GM21515 (cell line): ENCODE results near the gene RRP1.
"Not testable (repeated sequence)": the region's sequence is repeated elsewhere in the genome, so short reads cannot be mapped to it uniquely, and the experiment has no call there.

ENCODE experiments used
- ATAC-seq: cut with Tn5 transposase; IDR thresholded peaks from one replicate; pipeline ENCODE4 v1.9.1; 2021; ENCODE audit not compliant: unreplicated experiment

Gene RRP1

DNA sequence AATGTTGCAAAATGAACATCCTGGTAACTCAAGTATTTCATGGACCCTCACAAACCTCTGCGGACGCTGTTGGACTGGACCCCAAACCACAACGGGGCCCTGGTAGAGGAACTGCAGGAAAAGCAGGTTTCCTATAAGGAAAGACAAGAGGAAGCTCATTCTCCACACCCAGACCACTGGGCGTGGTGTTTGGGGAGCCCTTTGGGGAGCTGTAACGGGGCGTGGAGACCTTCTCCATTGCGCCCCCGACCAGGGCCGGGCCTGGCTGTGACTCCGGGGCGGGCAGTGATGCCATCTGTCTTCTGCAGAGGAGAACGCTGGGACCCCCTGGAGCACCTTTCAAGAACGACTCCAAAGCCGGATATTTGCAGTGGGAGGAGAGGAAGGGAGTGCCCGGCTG, 45.7 kb downstream of the RRP1 start:
- no peak for ATAC-seq

DNA sequence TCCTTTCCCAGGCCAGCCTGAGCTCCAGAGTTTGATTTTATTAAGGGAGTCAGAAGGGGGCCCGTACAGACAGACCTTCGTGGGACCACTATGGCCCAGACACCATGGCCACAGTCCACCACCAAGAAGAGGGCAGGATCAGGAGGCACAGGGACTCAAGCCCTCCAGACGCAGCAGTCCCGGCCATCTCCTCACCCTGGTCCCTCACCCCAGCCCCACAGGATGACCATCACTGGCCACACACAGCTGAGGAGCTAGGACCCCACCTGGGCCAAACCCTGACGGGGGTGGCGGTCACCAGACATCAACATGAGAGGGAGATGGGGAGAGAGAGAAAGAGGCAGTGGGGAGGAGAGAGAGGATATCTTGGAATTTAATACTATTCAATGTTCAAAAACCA, 46.5 kb downstream of the RRP1 start:
- ATAC-seq, result no peak

- no peak for ATAC-seq
These were observed 47.2 kb downstream of the RRP1 start for GRCh38 chr21:43836616-43837015.

DNA sequence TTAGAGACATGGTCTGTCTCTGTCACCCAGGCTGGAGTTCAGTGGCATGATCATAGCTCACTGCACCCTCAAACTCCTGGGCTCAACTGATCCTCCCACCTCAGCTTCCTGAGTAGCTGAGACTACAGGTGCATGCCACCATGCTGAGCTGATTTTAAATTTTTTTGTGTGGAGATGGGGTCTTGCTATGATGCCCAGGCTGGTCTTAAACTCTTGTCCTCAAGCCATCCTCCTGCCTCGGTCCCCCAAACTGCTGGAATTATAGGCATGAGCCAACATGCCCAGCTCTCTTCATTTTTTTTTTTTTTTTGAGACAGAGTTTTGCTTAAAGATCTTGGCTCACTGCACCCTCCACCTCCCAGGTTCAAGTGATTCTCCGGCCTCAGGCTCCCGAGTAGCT, 50.9 kb downstream of the RRP1 start:
- no peak for ATAC-seq

DNA sequence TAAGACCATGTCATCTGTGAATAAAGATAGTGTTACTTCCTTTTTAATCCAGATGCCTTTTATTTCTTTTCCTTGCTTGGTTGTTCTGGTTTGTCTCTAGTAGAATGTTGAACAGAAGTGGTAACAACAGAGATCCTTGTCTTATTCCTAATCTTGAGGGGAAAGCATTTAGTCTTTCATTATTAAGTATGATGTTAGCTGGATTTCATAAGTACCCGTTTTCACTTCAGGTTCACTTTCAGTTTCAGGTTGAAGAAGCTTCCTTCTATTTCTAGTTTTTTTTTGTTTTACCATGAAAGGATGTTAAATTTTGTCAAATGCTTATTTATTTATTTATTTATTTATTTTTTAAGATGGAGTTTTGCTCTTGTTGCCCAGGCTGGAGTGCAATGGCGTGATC, 53.4 kb downstream of the RRP1 start:
- ATAC-seq, result no peak

- not testable (repeated sequence) for ATAC-seq
These were observed 55.5 kb downstream of the RRP1 start for GRCh38 chr21:43844906-43845305.

DNA sequence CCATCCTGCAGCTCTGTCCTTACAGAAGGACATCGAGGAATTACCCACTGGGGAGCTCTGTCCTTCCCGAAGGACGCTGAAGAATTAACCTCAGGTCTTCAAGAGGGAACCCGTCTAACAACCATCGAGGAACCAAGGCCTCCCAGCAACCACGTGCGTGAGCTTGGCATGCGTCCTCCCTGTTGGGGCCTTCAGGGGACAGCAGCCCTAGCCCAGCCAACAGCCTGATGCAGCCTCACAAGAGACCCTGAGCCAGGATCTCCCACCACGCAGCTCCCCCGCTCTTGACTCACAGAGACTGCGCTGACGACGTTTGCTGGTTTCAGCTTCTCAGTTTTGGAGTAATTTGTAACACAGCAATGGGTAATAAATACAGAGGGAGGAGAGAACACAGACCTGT, 56.0 kb downstream of the RRP1 start:
- ATAC-seq, result no peak

- no peak for ATAC-seq
These were observed 57.1 kb downstream of the RRP1 start for GRCh38 chr21:43846430-43846829.

DNA sequence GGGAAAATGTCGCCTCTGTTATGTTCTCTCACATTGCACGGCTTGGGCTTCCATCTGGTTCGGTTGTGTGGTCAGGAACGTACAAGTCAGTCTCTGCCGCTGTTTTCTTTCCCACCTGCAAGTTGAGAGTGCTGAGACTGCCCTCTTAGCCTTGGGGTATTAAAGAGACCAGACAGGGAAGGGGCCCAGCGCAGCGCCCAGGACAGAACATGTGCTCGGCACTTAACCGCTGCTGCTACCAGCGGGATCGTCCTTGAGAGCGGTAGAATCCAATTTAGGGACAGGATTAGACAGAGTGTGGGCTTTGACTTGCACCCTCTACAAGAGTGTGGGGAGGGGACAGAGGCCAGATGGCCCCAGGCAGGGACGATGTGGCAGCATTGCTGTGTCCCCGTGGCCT, 57.9 kb downstream of the RRP1 start:
- no peak for ATAC-seq

DNA sequence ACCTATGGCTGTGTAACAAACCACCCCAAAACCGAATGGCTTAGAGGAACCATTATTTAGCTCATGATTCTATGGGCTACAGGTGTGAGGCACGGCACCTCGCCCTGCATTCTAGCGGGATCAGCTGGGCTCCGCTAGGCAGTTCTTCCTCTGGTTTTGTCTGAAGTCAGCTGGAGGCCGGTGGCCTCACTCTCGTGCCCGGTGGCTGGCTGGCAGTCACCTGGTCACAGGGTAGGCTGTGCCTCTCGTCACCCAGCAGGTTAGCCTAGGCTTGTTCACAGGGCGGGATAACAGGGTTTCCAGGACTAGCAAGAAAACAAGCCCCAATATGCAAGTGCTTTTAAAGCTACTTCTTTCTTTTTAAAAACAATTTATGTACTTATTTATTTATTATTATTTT, 59.4 kb downstream of the RRP1 start:
- no peak for ATAC-seq

DNA sequence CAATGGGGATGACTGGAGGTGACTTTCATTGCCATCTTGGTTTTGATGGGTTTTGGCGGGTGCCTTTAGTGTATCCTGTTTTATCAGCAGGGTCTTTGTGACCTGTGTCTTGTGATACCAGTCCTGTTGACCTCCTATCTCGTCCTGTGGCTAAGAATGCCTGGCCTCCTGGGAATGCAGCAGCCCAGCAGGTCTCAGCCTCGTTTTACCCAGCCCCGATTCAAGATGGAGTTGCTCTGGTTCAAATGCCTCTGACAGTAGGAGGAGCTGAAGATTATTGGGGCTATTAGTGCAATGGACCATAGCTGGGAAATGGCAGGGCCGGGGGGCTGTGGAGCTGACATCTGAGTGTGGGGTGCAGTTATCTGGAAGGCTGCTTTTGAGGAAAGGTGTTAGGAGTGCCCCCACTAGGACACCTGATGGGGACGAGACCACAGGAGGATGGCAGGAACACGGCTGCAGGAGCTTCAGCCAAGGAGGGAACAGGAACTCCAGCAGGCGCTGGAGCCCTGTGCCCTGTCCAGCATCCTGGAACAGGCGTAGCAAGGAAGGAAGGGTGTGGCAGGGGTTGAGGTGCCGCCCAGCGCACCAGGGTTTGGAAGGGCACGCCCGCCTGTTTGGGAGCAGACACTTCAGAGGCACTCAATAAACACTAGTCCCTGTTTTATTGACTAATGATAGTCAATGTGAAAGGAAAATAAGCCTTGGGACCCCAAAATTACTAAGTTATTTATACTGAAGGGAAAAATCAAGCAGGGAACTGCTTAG, 60.3 kb downstream of the RRP1 start:
- no peak for ATAC-seq

GRCh38 chr21:43850728-43851295, 61.4 kb downstream of the RRP1 start:
- ATAC-seq, result no peak

GRCh38 chr21:43851593-43851992, 62.2 kb downstream of the RRP1 start:
- ATAC-seq, result no peak

DNA sequence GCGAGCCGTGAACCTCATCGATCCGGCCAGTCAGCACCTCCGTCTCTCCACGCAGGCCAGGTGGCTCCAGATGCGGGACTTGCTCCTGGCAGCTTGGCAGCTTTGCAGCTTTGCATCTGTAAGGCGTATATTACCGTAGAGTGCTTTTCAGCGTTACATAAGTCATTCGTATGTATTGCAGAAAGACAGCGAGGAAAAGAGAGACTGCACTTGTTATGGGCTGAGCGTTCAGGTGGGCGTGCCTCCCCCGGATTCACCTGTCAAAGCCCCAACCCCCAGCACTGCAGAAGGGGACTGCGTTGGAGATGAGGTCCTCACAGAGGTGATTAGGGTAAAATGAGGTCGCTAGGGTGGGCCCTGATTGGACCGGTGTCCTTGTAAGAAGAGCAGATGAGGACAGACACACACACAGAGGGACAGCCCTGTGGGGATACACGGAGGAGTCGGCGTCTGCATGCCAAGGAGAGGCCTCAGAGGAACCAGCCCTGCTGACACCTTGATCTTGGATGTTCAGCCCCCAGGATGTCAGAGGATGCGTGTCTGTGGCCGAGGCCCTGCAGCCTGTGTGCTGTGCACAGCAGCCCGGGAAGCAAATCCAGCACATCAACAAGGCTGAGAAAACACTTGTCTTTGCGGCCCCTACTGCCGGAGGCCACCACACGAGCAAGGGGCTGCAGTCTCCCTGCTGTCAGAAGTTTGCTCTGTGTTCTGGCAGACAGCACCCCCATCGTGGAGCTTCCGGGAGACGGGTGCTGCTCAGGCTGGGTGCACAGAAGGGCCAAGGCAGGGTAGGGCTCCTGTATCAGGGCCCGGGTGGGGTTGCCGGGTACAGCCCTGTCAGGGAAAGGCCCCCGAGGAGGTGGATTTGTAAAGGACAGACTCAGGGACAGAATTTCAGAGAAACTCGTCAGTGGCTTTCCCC, 64.7 kb downstream of the RRP1 start:
- ATAC-seq, result no peak
